ENCODE results near the gene CDHR2. TPM values are rescaled to one million over a fixed set of nuclear protein-coding genes. Genes with fewer than 3 reads are reported as not detected.

The CDHR2 gene
- total RNA-seq, 1 experiment from 2014 or later = 7.8 TPM

- intact Hi-C loops (cut with micrococcal nuclease; ENCODE audit: unreplicated experiment) = no loop called here
Measured at GRCh38 chr5:176579323-176579722, 30.2 kb downstream of the CDHR2 start.

GRCh38 chr5:176581361-176581760 is 32.2 kb downstream of the CDHR2 start:
- Mint-ChIP-seq H3K4me1 (ENCODE audit: low read depth, unreplicated experiment) (no peaks in the 10 kb centered on the region), H3K36me3 (ENCODE audit: insufficient read depth, unreplicated experiment) (no peaks in the 10 kb centered on the region), H3K27me3 (ENCODE audit: unreplicated experiment) (no peaks in the 10 kb centered on the region), H3K4me3 (ENCODE audit: low read depth, unreplicated experiment) (no peak overlapping the region), H3K9me3 (ENCODE audit: low read depth, unreplicated experiment) (no peaks in the 10 kb centered on the region), H3K27ac (ENCODE audit: unreplicated experiment) (no peak overlapping the region)
- intact Hi-C loops (cut with micrococcal nuclease; ENCODE audit: unreplicated experiment) = no loop called here
- CTCF ChIA-PET = interaction anchor here (0.6 kb wide), 1 partner anchor 150 kb away, joined by 3 read pairs; no protein-coding TSS in a partner anchor
- TF ChIP-seq CTCF (IDR thresholded peaks at IDR 0.05; ENCODE audit: unreplicated experiment) = no peak
- no peak for DNase-seq
- BruUV-seq (replicated peaks) = no TSS peak

More at GRCh38 chr5:176579323-176579722, 30.2 kb downstream of the CDHR2 start:
- CTCF ChIA-PET = no interaction called here
- BruUV-seq (replicated peaks) = no TSS peak
- Mint-ChIP-seq H3K4me1 (ENCODE audit: low read depth, unreplicated experiment) (no peaks in the 10 kb centered on the region), H3K27me3 (ENCODE audit: unreplicated experiment) (no peaks in the 10 kb centered on the region), H3K9me3 (ENCODE audit: low read depth, unreplicated experiment) (no peaks in the 10 kb centered on the region), H3K27ac (ENCODE audit: unreplicated experiment) (no peak overlapping the region), H3K4me3 (ENCODE audit: low read depth, unreplicated experiment) (no peak overlapping the region), H3K36me3 (ENCODE audit: insufficient read depth, unreplicated experiment) (no peaks in the 10 kb centered on the region)
- TF ChIP-seq CTCF (IDR thresholded peaks at IDR 0.05; ENCODE audit: unreplicated experiment) = no peak
- no peak for DNase-seq

GRCh38 chr5:176583076-176583475 is 33.9 kb downstream of the CDHR2 start:
- no peak overlapping the region for H3K27ac Mint-ChIP-seq (ENCODE audit: unreplicated experiment)
- no peak for TF ChIP-seq CTCF (IDR thresholded peaks at IDR 0.05; ENCODE audit: unreplicated experiment)
- H3K9me3 Mint-ChIP-seq (ENCODE audit: low read depth, unreplicated experiment) = peaks cover 2% of the 10 kb centered on the region
- intact Hi-C loops (cut with micrococcal nuclease; ENCODE audit: unreplicated experiment) = no loop called here
- DNase-seq = no peak
- CTCF ChIA-PET = interaction anchor here (0.6 kb wide), 1 partner anchor 13 kb away, joined by 3 read pairs; no protein-coding TSS in a partner anchor
- H3K4me1 Mint-ChIP-seq (ENCODE audit: low read depth, unreplicated experiment) = no peaks in the 10 kb centered on the region
- no peak overlapping the region for H3K4me3 Mint-ChIP-seq (ENCODE audit: low read depth, unreplicated experiment)
- H3K36me3 Mint-ChIP-seq (ENCODE audit: insufficient read depth, unreplicated experiment) = no peaks in the 10 kb centered on the region
- H3K27me3 Mint-ChIP-seq (ENCODE audit: unreplicated experiment) = no peaks in the 10 kb centered on the region
- BruUV-seq (replicated peaks) = no TSS peak

GRCh38 chr5:176587398-176587797 is 38.3 kb downstream of the CDHR2 start:
- Mint-ChIP-seq H3K9me3 (ENCODE audit: low read depth, unreplicated experiment) (peaks cover 5% of the 10 kb centered on the region), H3K27me3 (ENCODE audit: unreplicated experiment) (no peaks in the 10 kb centered on the region), H3K36me3 (ENCODE audit: insufficient read depth, unreplicated experiment) (no peaks in the 10 kb centered on the region), H3K4me1 (ENCODE audit: low read depth, unreplicated experiment) (no peaks in the 10 kb centered on the region), H3K27ac (ENCODE audit: unreplicated experiment) (no peak overlapping the region), H3K4me3 (ENCODE audit: low read depth, unreplicated experiment) (no peak overlapping the region)
- DNase-seq = no peak
- intact Hi-C loops (cut with micrococcal nuclease; ENCODE audit: unreplicated experiment) = no loop called here
- no TSS peak for BruUV-seq (replicated peaks)
- no peak for TF ChIP-seq CTCF (IDR thresholded peaks at IDR 0.05; ENCODE audit: unreplicated experiment)
- CTCF ChIA-PET = interaction anchor here (0.6 to 1.1 kb wide), 2 partner anchors 60 to 351 kb away, joined by 3 to 4 read pairs; partner anchors contain the start of gene TSPAN17
